OCI-LY7 (cell line): ENCODE measurements around the gene ISCU. TPM values are rescaled to one million over a fixed set of nuclear protein-coding genes. Genes with fewer than 3 reads are reported as not detected.

Experiments used
- BruUV-seq: library from RNA; stranded (reverse); fragments of 400-500 nt; replicated peaks from 2 replicates; lab custom pipeline; 2021; lab: Mats Ljungman, UMichigan
- CTCF ChIA-PET: fragments of 300-600 bp; sonication (Branson Sonifier 250); formaldehyde crosslinking; loops from one replicate; lab custom pipeline; 2022; ENCODE audit warnings: antibody characterized with exemption; ENCODE audit not compliant: unreplicated experiment; lab: Charles Lee
- POLR2A ChIA-PET: fragments of 300-600 bp; sonication (Branson Sonifier 250); formaldehyde crosslinking; loops from one replicate; lab custom pipeline; 2022; ENCODE audit warnings: antibody characterized with exemption; lab: Charles Lee
- DNase-seq: peaks from one replicate; pipeline ENCODE4 v3.0.0-alpha.2; 2015; ENCODE audit warnings: low spot score
- H2AFZ ChIP-seq: fragments of 200-600 bp; sonication (generic), shearing (Covaris generic); 2 replicates; pipeline ENCODE4 v1.6.1; 2014; ENCODE audit warnings: mild to moderate bottlenecking, antibody characterized with exemption, low read length, moderate library complexity
- H3K27ac ChIP-seq: fragments of 200-600 bp; sonication (generic); 2 replicates; pipeline ENCODE4 v1.5.1; 2014; ENCODE audit warnings: mixed run types, low read depth, mild to moderate bottlenecking, moderate library complexity, low read length, inconsistent platforms; ENCODE audit not compliant: poor library complexity, severe bottlenecking
- H3K36me3 ChIP-seq: fragments of 200-600 bp; sonication (generic); 2 replicates; pipeline ENCODE4 v1.6.1; 2014; ENCODE audit warnings: mild to moderate bottlenecking, antibody characterized with exemption, low read length, moderate library complexity, mixed read lengths; ENCODE audit not compliant: insufficient read depth
- H3K4me1 ChIP-seq: fragments of 200-600 bp; sonication (generic); 2 replicates; pipeline ENCODE4 v1.5.1; 2014; ENCODE audit warnings: mild to moderate bottlenecking, low read length; ENCODE audit not compliant: insufficient read depth, poor library complexity, severe bottlenecking
- H3K4me2 ChIP-seq: fragments of 200-600 bp; sonication (generic); 2 replicates; pipeline ENCODE4 v1.6.1; 2014; ENCODE audit warnings: mild to moderate bottlenecking, low read length
- H3K4me3 ChIP-seq: fragments of 200-600 bp; sonication (generic); 2 replicates; pipeline ENCODE4 v1.5.1; 2014; ENCODE audit warnings: mild to moderate bottlenecking, low read depth, low read length; ENCODE audit not compliant: poor library complexity, severe bottlenecking
- H3K79me2 ChIP-seq: fragments of 200-600 bp; sonication (generic); 2 replicates; pipeline ENCODE4 v1.6.1; 2016; ENCODE audit warnings: low read depth, mild to moderate bottlenecking, low read length, moderate library complexity, mixed read lengths; ENCODE audit not compliant: insufficient read depth
- H3K9me2 ChIP-seq: fragments of 200-600 bp; sonication (generic); 2 replicates; pipeline ENCODE4 v1.6.1; 2016; ENCODE audit warnings: mild to moderate bottlenecking, low read length, mixed read lengths; ENCODE audit not compliant: insufficient read depth
- H3K9me3 ChIP-seq: fragments of 200-600 bp; sonication (generic); 2 replicates; pipeline ENCODE4 v1.6.1; 2014; ENCODE audit warnings: mild to moderate bottlenecking, mixed run types, low read length, mixed read lengths
- H4K20me1 ChIP-seq: fragments of 200-600 bp; sonication (generic); 2 replicates; pipeline ENCODE4 v1.6.1; 2014; ENCODE audit warnings: mild to moderate bottlenecking, antibody characterized with exemption, low read length, moderate library complexity, mixed read lengths; ENCODE audit not compliant: insufficient read depth
- EZH2phosphoT487 ChIP-seq: fragments of 200-600 bp; sonication (generic); IDR thresholded peaks from 2 replicates; pipeline ENCODE4 v1.6.1; 2018; ENCODE audit warnings: low read depth, borderline replicate concordance, mild to moderate bottlenecking, mixed run types, antibody characterized with exemption, low read length, moderate library complexity, mixed read lengths
- intact Hi-C: fragments of 100-400 bp; cut with micrococcal nuclease; formaldehyde crosslinking; loops from one replicate; pipeline ENCODE4 v1.10.0; 2022; ENCODE audit not compliant: unreplicated experiment
- total RNA-seq, 2 experiments: library from RNA; depleted of rRNA in 1 of 2; stranded (reverse); fragments of >200 nt in 1 of 2; shearing (Covaris generic) in 1 of 2; gene quantifications; 2 replicates each; pipeline ENCODE4 v1.2.3, GENCODE V29; 2014 to 2022
- TF ChIP-seq, protein P1 (sequence below): fragments of 200-600 bp; sonication (generic); conservative IDR thresholded peaks from 2 replicates; pipeline ENCODE4 v1.5.1; 2014; ENCODE audit warnings: mild to moderate bottlenecking, antibody characterized with exemption, low read length, moderate library complexity, mixed read lengths

ISCU gene
- total RNA-seq, 2 experiments from 2014 or later = 123 to 146 TPM

- intact Hi-C loops = no loop called here
- Histone ChIP-seq H4K20me1 (no peaks in the 10 kb centered on the region), H3K9me2 (no peaks in the 10 kb centered on the region), H3K4me1 (no peaks in the 10 kb centered on the region), H3K4me2 (no peak overlapping the region), H3K27ac (no peak overlapping the region), H3K4me3 (no peak overlapping the region), H2AFZ (no peak overlapping the region), H3K9me3 (no peaks in the 10 kb centered on the region), H3K79me2 (no peaks in the 10 kb centered on the region), H3K36me3 (no peaks in the 10 kb centered on the region)
- BruUV-seq = no TSS peak
- DNase-seq = no peak
- CTCF ChIA-PET = no interaction called here
- POLR2A ChIA-PET = interaction anchor here (0.5 to 1.0 kb wide), 3 partner anchors 14 to 39 kb away, joined by 3 read pairs; no protein-coding TSS in a partner anchor
- TF ChIP-seq, protein P1, sequence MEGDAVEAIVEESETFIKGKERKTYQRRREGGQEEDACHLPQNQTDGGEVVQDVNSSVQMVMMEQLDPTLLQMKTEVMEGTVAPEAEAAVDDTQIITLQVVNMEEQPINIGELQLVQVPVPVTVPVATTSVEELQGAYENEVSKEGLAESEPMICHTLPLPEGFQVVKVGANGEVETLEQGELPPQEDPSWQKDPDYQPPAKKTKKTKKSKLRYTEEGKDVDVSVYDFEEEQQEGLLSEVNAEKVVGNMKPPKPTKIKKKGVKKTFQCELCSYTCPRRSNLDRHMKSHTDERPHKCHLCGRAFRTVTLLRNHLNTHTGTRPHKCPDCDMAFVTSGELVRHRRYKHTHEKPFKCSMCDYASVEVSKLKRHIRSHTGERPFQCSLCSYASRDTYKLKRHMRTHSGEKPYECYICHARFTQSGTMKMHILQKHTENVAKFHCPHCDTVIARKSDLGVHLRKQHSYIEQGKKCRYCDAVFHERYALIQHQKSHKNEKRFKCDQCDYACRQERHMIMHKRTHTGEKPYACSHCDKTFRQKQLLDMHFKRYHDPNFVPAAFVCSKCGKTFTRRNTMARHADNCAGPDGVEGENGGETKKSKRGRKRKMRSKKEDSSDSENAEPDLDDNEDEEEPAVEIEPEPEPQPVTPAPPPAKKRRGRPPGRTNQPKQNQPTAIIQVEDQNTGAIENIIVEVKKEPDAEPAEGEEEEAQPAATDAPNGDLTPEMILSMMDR = no peak
- no peak for TF ChIP-seq EZH2phosphoT487
Observed at GRCh38 chr12:108604208-108604941, 42.0 kb downstream of the ISCU start.

DNA sequence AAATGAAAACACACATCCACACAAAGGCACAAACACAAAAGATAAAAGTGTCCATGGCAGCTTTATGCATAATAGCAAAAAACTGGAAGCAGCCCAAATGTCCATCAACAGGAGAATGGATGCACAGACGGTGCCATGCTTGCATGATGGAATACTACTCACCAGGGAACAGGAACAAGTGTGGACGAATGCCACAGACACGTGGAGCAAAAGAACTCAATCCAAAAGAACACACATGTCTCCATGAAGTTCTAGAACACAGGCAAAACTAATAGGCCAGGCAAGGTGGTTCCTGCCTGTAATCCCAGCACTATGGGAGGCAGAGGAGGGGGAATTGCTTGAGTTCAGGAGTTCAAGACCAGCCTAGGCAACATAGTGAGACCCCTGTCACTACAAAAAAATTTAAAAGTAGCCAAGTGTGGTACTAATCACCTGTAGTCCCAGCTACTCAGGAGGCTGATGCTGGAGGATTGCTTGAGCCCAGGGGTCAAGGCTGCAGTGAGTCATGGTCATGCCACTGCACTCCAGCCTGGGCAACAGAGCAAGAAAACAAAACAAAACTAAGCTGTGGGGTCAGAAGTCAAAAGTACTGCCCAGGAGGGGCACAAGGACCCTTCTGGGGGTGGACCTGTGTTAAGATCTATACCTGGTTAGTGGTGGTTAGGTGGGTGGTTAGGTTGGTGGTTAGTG is 42.7 kb downstream of the ISCU start:
- H4K20me1 ChIP-seq = no peaks in the 10 kb centered on the region
- CTCF ChIA-PET = no interaction called here
- BruUV-seq = no TSS peak
- no peaks in the 10 kb centered on the region for H3K79me2 ChIP-seq
- intact Hi-C loops = no loop called here
- H3K9me3 ChIP-seq = no peaks in the 10 kb centered on the region
- H2AFZ ChIP-seq = no peak overlapping the region
- H3K4me2 ChIP-seq = no peak overlapping the region
- H3K9me2 ChIP-seq = no peaks in the 10 kb centered on the region
- no peaks in the 10 kb centered on the region for H3K36me3 ChIP-seq
- H3K4me1 ChIP-seq = no peaks in the 10 kb centered on the region
- peak; percentile 30 for DNase-seq
- H3K4me3 ChIP-seq = no peak overlapping the region
- POLR2A ChIA-PET = interaction anchor here (1.0 kb wide), 1 partner anchor 37 kb away, joined by 3 read pairs; no protein-coding TSS in a partner anchor
- no peak for TF ChIP-seq EZH2phosphoT487
- TF ChIP-seq, protein P1 = no peak
- H3K27ac ChIP-seq = no peak overlapping the region
